Esophagus (tissue), 2 donors: ENCODE data around the gene HGS. TPM values are rescaled to one million over a fixed set of nuclear protein-coding genes. Genes with fewer than 3 reads are reported as not detected.

Source experiments
- H3K27ac ChIP-seq, 2 donors: one replicate each; pipeline ENCODE4 v1.5.1; 2013; ENCODE audit warnings: low read depth in 2 of 2, mild to moderate bottlenecking in 2 of 2, inconsistent platforms in 1 of 2, low read length in 1 of 2, moderate library complexity in 1 of 2
- H3K27me3 ChIP-seq, 2 donors: one replicate each; pipeline ENCODE4 v1.6.1; 2013; ENCODE audit warnings: low read length in 2 of 2, control low read depth in 1 of 2, mild to moderate bottlenecking in 1 of 2; ENCODE audit not compliant: insufficient read depth in 2 of 2, control insufficient read depth in 1 of 2
- H3K36me3 ChIP-seq, 2 donors: one replicate each; pipeline ENCODE4 v1.6.1; 2013; ENCODE audit warnings: low read length in 1 of 2; ENCODE audit not compliant: control insufficient read depth in 2 of 2, insufficient read depth in 2 of 2
- H3K4me1 ChIP-seq, 2 donors: one replicate each; pipeline ENCODE4 v1.6.1; 2013; ENCODE audit warnings: low read length in 1 of 2; ENCODE audit not compliant: control insufficient read depth in 2 of 2, insufficient read depth in 2 of 2
- H3K4me3 ChIP-seq, 2 donors: one replicate each; pipeline ENCODE4 v1.5.1; 2013; ENCODE audit warnings: low read length in 2 of 2, mild to moderate bottlenecking in 2 of 2, low read depth in 1 of 2, moderate library complexity in 1 of 2
- H3K9me3 ChIP-seq, 2 donors: one replicate each; pipeline ENCODE4 v1.6.1; 2013; ENCODE audit warnings: mild to moderate bottlenecking in 2 of 2, low read depth in 1 of 2, low read length in 1 of 2, moderate library complexity in 1 of 2; ENCODE audit not compliant: control insufficient read depth in 2 of 2, insufficient read depth in 1 of 2
- WGBS, 2 donors: extraction: QIAGEN DNeasy Blood & Tissue Kit; methylation state at CpG; one replicate each; pipeline ENCODE4 v1.1.7; 2013; 5-methylcytosine and 5-hydroxymethylcytosine counted together
- polyA plus RNA-seq, 2 donors: library from polyadenylated mRNA; stranded (reverse); fragments of 200-250 nt; gene quantifications; one replicate each; pipeline ENCODE4 v1.2.3, GENCODE V29; 2013
- donor health status: healthy with polysubstance abuse.
- donor health status: Bipolar disorder and iron deficiency.

The HGS gene
- polyA plus RNA-seq, 2 donors, result 83.6 to 131 TPM

DNA sequence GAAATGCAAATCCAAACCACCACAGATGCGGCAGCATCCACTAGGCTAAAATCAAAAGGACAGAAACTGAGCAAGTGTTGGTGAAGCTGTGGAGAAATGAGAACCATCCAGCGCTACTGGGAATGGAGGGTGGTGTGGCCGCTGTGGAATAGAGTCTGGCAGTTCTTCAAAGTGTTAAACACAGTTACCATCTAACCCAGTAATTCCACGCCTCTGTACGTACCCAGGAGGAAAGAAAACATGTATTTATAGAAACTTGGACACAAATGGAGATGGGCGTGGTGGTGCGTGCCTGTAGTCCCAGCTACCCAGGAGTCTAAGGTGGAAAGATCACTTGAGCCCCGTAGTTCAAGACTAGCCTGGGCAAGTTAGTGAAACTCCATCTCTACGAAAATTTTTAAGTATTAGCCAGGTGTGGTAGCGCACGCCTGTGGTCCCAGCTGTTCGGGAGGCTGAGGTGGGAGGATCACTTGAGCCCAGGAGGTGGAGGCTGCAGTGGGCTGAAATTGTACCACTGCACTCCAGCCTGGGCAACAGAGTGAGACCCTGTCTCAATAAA lies 39.9 kb downstream of the HGS start:
- Histone ChIP-seq H3K27ac (peak overlapping the region; percentile 91 to 93), H3K9me3 (no peaks in the 10 kb centered on the region), H3K4me1 (peaks cover 0 to 14% of the 10 kb centered on the region in 2 donors), H3K4me3 (no peak overlapping the region), H3K36me3 (peaks cover 0 to 12% of the 10 kb centered on the region in 2 donors), H3K27me3 (no peaks in the 10 kb centered on the region)
- 31 to 35% methylated on average over 12 of the region's 12 CpGs for WGBS, 2 donors

DNA sequence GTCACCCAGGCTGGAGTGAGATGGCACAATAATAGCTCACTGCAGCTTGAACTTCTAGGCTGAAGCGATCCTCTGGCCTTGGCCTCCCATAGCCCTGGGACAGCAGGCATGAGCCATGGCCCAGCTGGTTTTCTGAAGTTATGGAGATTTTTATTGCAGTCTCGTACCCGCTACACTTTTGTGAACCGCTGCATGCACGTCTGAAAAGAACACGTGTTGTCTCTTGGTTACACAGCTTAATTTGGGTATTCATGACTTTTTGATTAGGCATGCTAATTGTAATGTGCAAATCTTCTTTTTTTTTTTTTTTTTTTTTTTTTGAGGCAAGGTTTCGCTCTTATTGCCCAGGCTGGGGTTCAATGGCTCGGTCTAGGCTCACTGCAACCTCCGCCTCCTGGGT lies 41.6 kb downstream of the HGS start:
- WGBS, 2 donors, result 75 to 80% methylated on average over 9 of the region's 9 CpGs
- no peak overlapping the region for H3K4me3 ChIP-seq
- H3K4me1 ChIP-seq, result peaks cover 0 to 14% of the 10 kb centered on the region in 2 donors
- H3K9me3 ChIP-seq, result no peaks in the 10 kb centered on the region
- no peaks in the 10 kb centered on the region for H3K27me3 ChIP-seq
- H3K36me3 ChIP-seq, result peaks cover 0 to 6% of the 10 kb centered on the region in 2 donors
- H3K27ac ChIP-seq, result peak overlapping the region; percentile 49 to 65

DNA sequence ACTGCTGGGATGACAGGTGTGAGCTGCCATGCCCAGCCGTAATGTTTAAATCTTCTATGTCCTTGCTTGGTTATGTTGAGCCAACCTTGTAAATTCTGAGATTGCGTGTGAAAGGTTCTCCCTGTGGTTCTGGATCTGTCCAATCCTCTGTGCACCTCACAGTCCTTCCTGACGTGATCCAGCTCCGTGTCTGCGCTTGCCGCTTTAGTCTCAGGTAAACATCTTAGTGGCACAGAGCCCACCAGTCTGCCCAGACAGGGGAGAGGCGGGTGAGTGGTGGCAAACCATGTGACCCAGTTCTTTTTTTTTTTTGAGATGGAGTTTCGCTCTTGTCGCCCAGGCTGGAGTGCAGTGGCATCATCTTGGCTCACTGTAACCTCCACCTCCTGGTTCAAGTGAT lies 42.2 kb downstream of the HGS start:
- Histone ChIP-seq H3K36me3 (peaks cover 0 to under 1% of the 10 kb centered on the region in 2 donors), H3K4me1 (peaks cover 0 to 14% of the 10 kb centered on the region in 2 donors), H3K9me3 (no peaks in the 10 kb centered on the region), H3K27me3 (no peaks in the 10 kb centered on the region), H3K4me3 (no peak overlapping the region), H3K27ac (peak overlapping the region; percentile 49 to 66)
- WGBS, 2 donors, result 42 to 47% methylated on average over 9 of the region's 9 CpGs

DNA sequence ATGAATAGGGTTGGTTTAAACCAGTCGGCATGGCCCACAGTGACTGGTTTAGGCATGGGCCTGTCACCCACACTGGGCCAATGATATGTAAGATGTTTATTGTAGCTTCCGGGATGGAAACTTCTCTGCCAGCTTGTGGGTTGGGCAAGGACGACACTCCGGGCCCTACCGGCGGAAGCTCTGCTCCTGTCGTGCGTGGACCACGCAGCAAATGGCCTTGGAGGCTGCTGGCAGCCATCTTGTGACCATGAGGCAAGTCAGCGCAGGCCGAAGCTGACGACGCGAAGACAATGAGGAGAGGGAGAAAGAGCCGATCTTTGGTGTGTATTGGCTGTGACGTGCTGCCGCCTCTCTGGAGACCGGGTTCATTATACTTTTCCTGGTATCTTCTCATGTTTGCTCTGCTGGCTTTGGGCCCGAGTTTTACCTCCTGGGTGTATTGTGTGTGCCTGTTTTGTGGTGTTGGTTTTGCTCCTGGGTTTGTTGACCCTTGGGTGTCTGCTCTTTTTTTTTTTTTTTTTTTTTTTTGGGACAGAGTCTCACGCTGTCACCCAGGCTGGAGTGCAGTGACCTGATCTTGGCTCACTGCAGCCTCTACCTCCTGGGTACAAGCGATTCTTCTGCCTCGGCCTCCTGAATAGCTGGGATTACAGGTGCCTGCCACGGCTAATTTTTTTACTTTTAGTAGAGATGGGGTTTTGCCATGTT lies 43.7 kb downstream of the HGS start:
- Histone ChIP-seq H3K4me1 (peaks cover 0 to 9% of the 10 kb centered on the region in 2 donors), H3K27me3 (no peaks in the 10 kb centered on the region), H3K36me3 (no peaks in the 10 kb centered on the region), H3K4me3 (no peak overlapping the region), H3K9me3 (no peaks in the 10 kb centered on the region), H3K27ac (peak overlapping the region; percentile 49 to 62)
- 53 to 60% methylated on average over 23 of the region's 23 CpGs for WGBS, 2 donors

DNA sequence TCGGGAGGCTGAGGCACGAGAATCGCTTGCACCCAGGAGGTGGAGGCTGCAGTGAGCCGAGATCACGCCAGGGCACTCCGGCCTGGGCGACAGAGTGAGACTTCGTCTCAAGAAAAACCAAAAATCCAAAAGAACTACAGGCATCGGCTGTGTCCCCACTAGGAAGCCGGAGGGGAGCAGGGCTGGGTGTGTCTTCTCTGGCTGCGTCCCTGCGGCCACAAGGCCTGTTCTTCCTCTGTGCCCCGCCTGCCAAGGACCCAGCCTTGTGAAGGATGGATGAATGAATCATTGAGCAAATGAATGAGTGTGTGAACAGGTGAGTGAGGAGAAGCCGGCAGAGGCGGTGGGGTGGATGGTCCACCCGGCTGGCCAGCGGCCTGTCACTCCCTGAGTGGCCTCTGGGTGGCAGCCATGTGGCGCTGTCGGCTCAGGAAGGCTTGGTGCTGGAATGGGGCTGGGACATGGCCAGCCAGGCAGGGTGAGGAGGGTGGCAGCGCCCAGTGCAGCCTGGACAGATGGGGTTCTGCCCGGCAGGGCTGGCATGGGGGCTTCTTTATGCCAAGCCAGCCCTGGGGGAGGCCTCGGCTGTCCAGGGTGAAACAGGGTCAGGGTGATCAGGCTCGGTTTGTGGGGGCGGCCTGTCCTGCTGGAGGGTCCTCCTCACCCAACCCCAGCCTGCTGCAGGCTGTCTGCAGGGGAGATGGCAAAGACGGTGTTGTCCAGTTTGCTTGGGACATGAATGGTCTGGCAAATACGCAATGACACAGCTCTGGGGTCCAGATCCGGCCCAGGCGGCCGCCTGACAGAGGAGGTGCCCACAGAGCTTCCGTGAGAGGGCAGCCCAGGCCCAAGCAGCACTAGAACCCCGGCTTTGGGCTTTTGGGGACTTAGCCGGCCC lies 49.9 kb downstream of the HGS start:
- no peaks in the 10 kb centered on the region for H3K9me3 ChIP-seq
- 39% methylated on average over 32 of the region's 32 CpGs for WGBS, 2 donors
- H3K36me3 ChIP-seq, result no peaks in the 10 kb centered on the region
- no peaks in the 10 kb centered on the region for H3K27me3 ChIP-seq
- peaks cover 0 to 29% of the 10 kb centered on the region in 2 donors for H3K4me1 ChIP-seq
- no peak overlapping the region for H3K4me3 ChIP-seq
- peak overlapping the region; percentile 35 to 74 for H3K27ac ChIP-seq

DNA sequence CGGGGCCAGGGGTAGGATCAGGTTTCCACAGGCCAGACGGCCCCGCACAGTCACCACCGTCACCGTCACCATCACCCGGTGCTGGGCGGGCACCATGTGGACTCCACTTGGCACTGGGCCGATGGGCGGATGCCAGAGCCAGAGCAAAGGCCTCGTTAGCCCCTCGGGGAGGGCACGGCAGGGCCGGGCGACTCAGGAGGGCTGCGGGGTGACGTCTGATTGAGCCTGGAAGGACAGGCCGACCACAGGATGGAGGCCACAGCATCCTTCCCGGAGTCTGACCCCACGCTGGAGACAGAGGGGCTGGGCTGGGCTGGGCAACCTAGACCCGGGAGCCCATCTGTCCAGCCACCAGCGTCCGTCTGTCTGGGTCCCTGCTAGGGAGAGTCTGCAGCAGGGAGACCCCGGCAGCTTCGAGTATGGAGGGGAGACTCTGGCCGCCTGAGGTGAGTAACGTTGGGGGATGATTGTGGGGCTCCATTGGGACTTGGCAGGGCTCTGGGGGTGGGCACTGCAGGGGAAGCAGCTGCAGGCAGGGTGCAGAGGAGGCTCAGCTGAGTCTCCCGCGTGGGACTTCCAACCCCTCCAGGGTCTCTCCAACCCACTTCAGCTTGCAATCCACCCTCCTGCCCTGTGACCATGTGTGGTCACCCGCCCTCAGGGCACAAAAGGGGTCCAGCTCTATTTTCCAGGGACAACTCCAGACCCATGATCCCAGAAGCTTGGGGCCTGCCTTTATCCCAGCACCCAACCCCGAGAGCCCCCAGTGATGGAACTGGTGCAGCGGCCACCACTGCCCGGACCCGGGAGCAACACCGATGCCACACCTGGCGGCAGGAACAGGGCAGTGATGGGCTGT lies 50.8 kb downstream of the HGS start:
- 60 to 61% methylated on average over 35 of the region's 35 CpGs for WGBS, 2 donors
- Histone ChIP-seq H3K4me3 (no peak overlapping the region), H3K27ac (peak overlapping the region in 1 of 2 donors; percentile 95), H3K9me3 (no peaks in the 10 kb centered on the region), H3K27me3 (no peaks in the 10 kb centered on the region), H3K4me1 (peaks cover 0 to 29% of the 10 kb centered on the region in 2 donors), H3K36me3 (no peaks in the 10 kb centered on the region)

DNA sequence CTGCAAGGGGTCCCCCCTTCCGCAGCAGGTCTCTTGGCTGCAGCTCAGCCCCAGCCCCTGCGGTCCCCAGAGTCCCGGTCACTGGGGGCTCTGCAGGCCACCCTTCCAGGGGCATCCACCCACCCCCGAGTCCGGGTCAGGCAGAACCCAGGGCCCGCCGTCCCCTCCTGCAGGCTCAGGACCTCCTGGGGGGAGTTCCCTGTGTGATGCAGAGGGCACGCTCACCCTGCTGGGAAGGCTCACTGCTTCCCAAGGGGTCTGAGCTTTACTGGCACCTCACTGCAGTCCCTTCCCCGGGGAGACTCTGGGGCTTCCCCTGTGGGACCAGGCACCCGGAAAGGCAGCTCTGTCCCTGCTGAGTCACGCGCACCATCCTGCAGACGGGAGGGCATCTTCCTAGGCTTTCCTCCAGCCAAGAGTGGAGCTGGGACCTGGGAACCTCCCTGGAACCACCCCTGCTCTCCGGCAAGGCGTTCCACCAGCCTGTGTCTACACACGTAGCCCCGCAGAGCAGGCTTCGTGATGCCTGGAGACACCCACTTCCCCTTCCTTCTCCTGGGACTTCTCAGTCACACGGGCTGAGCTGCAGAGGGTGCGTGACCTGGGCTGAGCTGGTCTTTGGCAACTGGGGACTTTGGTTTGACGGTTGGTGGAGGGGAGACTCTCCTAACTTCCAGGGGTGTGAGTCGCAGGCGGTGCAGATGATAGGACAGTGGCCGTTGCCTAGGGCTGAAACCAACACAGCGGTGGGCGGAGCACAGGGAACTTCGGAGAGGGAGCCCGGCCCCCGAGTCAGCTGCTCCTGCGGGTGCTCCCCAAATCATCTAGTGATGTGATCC lies 51.7 kb downstream of the HGS start:
- Histone ChIP-seq H3K9me3 (no peaks in the 10 kb centered on the region), H3K27ac (peak overlapping the region; percentile 84 to 95), H3K36me3 (no peaks in the 10 kb centered on the region), H3K27me3 (no peaks in the 10 kb centered on the region), H3K4me3 (peak overlapping the region in 1 of 2 donors; percentile 9), H3K4me1 (peaks cover 0 to 29% of the 10 kb centered on the region in 2 donors)
- WGBS, 2 donors, result 24% methylated on average over 30 of the region's 30 CpGs

DNA sequence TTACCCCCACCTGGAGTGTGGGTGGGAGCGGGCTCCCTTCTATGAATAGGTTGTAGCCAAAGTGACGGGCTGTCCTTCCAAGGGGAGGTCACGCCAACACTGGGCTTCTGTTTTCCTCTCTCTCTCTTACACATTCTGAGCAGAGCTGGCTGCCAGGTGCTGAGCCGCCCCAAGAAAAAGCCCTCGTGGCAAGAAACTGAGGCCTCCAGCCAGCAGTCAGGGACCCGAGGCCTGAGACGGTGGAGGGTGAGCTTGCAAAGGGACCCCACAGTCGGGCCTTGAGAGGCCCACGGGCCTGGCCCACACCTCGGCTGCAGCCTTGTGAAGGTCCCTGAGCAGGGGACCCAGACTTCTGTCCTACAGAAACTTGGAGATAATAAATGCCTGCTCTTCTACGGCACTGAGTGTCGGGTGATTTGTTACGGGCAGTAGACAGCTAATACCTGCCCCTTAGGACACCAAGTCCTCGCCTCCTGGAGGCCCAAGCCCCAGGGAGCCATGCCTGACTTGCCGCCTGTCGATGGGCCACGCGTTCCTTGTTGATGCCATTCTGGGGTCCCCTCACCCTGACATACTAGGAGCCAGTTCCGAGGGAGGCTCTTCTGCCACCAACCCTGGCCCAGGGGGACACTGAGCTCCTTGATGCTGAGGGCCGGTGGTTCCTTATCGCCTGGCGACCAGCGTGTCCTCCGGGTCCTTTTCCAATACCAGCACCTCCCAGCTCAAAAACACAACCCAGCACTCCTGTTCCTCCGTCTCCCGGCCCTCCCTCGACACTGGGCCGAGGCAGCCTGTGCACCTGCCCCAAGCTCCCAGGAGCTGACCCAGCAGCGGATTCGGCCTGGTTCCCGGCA lies 54.4 kb downstream of the HGS start:
- Histone ChIP-seq H3K4me1 (peaks cover 0 to 20% of the 10 kb centered on the region in 2 donors), H3K36me3 (no peaks in the 10 kb centered on the region), H3K27ac (no peak overlapping the region), H3K4me3 (no peak overlapping the region), H3K9me3 (no peaks in the 10 kb centered on the region), H3K27me3 (no peaks in the 10 kb centered on the region)
- 90 to 91% methylated on average over 31 of the region's 31 CpGs for WGBS, 2 donors
